ENCODE measurements around the gene WDR83. TPM values are rescaled to one million over a fixed set of nuclear protein-coding genes. Genes with fewer than 3 reads are reported as not detected.

WDR83 gene
- total RNA-seq, 2 donors from 2014 or later: 6.6 to 8.3 TPM

Other genes starting within 250 kb of the WDR83 start
- 1 to 10 TPM; 6.0 to 7.4 TPM for gene ZNF443, start 225.8 kb upstream of the WDR83 start, total RNA-seq
- 1 to 10 TPM; 1.3 to 2.5 TPM for gene ZNF709, start 182.0 kb upstream of the WDR83 start, total RNA-seq
- gene ZNF564, start 115.3 kb upstream of the WDR83 start, total RNA-seq: 10 to 100 TPM; 21.1 to 21.5 TPM
- 10 to 100 TPM in 1 of 2 donors, 1 to 10 TPM in 1; 7.6 to 10.1 TPM for gene ZNF490, start 56.0 kb upstream of the WDR83 start, total RNA-seq
- 10 to 100 TPM; 21.7 to 22.6 TPM for gene ZNF791, start 55.9 kb upstream of the WDR83 start, total RNA-seq
- gene MAN2B1, start 65 bp upstream of the WDR83 start, total RNA-seq: 100 to 1,000 TPM in 1 of 2 donors, 10 to 100 TPM in 1; 77.9 to 116 TPM
- gene DHPS, start 15.1 kb downstream of the WDR83 start, total RNA-seq: 10 to 100 TPM; 68.4 to 74.7 TPM
- gene GNG14, start 21.2 kb downstream of the WDR83 start, total RNA-seq: not detected
- 1 to 10 TPM; 6.2 to 7.0 TPM for gene FBXW9, start 29.8 kb downstream of the WDR83 start, total RNA-seq
- 10 to 100 TPM; 39.5 to 74.0 TPM for gene TNPO2, start 57.1 kb downstream of the WDR83 start, total RNA-seq
- 100 to 1,000 TPM; 144 to 162 TPM for gene TRIR, start 67.9 kb downstream of the WDR83 start, total RNA-seq
- 10 to 100 TPM; 50.1 to 56.5 TPM for gene GET3, start 70.7 kb downstream of the WDR83 start, total RNA-seq
- 100 to 1,000 TPM; 139 to 207 TPM for gene BEST2, start 85.0 kb downstream of the WDR83 start, total RNA-seq
- gene HOOK2, start 108.7 kb downstream of the WDR83 start, total RNA-seq: 10 to 100 TPM; 58.3 to 83.1 TPM
- gene JUNB, start 124.7 kb downstream of the WDR83 start, total RNA-seq: 100 to 1,000 TPM; 169 to 314 TPM
- 100 to 1,000 TPM; 249 to 298 TPM for gene PRDX2, start 135.0 kb downstream of the WDR83 start, total RNA-seq
- 1 to 10 TPM; 3.2 to 4.4 TPM for gene THSD8, start 135.3 kb downstream of the WDR83 start, total RNA-seq
- gene RNASEH2A, start 139.8 kb downstream of the WDR83 start, total RNA-seq: 10 to 100 TPM in 1 of 2 donors, 1 to 10 TPM in 1; 5.7 to 10.9 TPM
- under 1 TPM in 1 of 2 donors, not detected in 1; 0.49 TPM for gene RTBDN, start 167.8 kb downstream of the WDR83 start, total RNA-seq
- gene MAST1, start 171.7 kb downstream of the WDR83 start, total RNA-seq: 1 to 10 TPM in 1 of 2 donors, under 1 TPM in 1; 0.82 to 1.4 TPM
- gene DNASE2, start 214.6 kb downstream of the WDR83 start, total RNA-seq: 10 to 100 TPM; 27.7 to 39.4 TPM
- gene KLF1, start 220.4 kb downstream of the WDR83 start, total RNA-seq: not detected
- gene GCDH, start 224.4 kb downstream of the WDR83 start, total RNA-seq: 10 to 100 TPM; 20.8 to 22.8 TPM